Activated CD4-positive, alpha-beta T cell treated with anti-CD3 and anti-CD28 coated beads, Interleukin-2, Interleukin-4, amounts not matched to agents 100 ng/mL and 50 ng/mL, durations not matched to agents 16 hours and 8 hours (primary cell): ENCODE data around the gene A3GALT2.
A peak's percentile ranks its signal among the peaks of the same experiment; 100 is the strongest.

Source experiments
- DNase-seq: peaks from one replicate; pipeline ENCODE4 v3.0.0-alpha.2; 2020; ENCODE audit warnings: low spot score

The A3GALT2 gene

DNA sequence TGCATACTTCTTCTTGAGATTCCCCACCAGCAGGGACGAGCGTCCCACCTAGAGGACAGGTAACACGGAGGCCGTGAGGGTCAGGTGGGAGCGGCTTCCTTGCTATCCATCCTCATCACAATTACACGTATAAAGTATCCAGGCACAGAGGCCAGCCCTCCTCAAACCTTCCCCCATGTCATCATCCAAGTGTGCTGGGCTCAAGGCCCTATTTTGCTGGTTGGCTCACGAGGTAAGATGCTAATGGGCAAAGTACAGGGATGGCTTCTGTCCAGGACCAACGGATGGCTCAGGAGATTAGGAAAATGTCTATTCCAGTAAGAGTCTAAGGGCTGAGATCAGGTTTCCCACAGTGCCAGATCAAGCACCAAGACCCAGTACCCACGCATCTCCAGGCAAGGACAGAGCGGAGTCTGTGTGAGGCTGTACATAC is 11.5 kb upstream of the A3GALT2 start:
- DNase-seq = no peak

DNA sequence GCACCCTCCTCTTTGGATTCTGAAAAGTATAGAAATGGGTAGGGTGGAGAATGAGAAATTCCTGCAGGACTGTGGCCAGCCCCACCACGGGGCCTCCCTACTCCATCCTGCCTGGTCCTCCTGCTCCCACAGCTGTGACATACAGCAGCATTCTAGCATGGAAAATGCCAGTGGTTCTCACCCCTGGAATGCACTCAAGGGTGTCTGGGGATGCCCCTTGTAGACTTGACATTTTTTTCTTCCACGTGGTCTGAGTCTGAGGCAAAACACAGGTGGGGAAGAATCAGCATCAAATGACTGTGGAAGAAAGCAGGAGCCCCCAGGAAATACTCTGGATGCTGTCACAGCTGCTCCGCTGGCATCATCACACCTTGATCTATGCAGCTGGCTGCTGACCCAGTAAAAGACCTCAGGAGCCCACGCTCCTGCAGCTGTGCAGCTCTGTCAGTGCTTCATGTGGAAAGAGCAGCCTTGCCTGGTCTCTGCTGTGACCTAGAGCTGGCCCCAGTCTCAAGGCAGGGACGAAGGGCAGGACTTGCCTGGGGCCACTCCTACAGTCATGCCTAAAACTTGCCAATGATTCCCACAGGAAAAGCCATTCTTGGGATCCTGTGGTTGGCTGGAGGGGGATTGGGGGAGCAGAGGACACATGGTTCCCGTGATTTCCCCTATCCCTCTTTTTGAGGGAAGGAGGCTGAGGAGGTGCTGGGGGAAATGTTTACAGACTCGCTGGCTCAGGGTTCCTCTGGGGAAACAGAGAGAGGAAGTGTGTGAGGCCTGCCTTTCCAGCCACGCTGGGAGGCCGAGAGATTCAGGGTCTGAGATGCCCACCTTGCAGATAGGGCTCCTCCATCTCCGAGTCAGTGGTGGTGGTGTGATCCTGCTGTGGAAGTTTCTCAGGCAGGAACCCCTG is 10.8 kb upstream of the A3GALT2 start:
- DNase-seq = no peak

DNA sequence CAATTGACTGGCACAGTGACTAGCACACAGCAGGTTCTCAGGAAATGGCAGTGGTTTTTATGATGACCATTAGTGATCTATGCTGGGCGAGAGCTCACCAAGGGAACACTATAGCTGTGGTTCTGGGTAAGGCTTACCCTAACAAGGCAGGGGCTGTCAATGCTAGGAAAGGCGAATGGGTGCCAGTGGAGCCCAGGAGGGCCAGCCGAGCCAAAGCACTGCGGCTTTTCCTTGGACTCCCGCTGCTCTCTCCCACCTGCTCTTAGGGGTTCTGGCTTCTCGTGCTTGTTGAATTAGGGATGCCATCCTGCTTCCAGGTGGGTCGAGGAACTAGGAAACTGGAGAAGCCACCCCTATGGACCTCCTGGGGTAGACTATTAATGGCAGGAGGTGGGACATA is 10.0 kb upstream of the A3GALT2 start:
- no peak for DNase-seq

DNA sequence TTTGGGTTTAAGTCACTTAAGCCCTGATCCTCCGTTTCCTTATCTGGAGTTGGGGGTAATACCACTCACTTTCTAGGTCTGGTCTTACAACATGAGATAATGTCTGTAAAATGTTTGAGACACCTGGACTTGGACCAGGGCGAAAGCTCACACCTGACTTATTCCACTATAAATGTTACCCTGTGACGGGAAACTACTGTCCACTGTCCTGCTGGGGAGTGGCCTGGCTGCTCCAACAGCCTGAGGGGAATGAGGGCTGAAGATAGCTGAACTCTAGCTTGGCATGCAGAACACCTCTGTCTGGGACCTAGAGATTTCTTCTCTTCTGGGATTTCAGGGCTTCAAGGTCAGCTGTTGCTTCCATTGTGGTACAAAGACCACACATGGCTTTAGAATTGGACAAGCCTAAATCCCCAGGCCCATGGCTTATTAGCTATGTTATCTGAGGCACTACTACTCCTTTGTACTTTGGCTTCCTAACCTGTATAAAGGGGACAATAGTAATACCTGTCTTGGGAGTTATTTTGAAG is 9.5 kb upstream of the A3GALT2 start:
- no peak for DNase-seq

DNA sequence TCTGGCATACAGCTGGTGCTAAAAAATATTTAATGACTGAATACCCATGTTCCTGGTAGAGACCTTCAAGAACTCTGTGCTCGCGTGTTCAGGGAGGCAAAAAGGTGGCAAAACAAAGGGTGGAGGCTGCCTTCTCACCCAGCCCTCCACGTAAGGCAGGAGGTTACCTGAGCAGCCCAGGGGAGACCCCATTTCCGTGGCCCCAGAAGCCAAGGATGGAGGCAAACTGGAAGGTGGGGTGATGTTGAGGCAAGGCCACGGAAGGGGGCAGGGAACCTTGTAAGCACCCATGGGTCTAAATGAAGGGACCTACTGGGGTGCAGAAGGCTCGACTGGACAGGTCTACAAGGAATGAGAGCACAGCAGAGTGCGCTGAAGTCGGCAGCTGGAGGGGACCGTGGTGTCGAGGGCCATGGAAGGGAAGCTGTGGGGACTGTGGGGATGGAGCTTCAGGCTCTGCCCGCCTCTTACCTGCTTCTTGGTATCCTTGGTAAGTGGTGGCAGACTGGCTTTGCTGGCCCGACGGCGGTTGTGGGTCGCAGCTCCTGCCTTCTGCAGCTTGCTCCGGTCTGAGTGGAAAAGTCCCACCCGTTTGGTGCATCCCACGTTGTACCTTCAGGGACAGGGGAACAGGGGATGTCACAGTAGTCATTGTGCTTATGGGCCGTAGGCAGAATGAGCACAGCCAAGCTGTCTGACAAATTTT is 8.9 kb upstream of the A3GALT2 start:
- DNase-seq = no peak

DNA sequence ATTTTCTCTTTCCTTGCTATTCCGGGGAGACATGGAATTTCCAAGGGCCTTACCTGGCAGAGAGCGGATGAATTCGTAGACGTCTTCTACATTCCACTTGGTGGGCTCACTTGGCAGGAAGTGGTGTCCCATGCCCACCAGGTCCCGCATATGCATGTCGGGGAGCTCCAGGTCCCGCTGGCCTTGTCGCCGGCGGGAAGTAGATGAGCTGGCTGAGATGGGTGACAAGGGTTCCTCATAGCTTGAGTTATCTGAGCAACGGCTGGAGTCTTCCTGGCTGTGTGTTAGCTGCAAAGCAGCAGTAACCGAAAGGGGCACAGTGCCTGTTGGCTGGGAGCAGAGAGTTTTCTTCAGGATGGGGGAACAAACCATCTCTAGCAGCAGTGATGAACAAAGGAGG is 7.9 kb upstream of the A3GALT2 start:
- no peak for DNase-seq

DNA sequence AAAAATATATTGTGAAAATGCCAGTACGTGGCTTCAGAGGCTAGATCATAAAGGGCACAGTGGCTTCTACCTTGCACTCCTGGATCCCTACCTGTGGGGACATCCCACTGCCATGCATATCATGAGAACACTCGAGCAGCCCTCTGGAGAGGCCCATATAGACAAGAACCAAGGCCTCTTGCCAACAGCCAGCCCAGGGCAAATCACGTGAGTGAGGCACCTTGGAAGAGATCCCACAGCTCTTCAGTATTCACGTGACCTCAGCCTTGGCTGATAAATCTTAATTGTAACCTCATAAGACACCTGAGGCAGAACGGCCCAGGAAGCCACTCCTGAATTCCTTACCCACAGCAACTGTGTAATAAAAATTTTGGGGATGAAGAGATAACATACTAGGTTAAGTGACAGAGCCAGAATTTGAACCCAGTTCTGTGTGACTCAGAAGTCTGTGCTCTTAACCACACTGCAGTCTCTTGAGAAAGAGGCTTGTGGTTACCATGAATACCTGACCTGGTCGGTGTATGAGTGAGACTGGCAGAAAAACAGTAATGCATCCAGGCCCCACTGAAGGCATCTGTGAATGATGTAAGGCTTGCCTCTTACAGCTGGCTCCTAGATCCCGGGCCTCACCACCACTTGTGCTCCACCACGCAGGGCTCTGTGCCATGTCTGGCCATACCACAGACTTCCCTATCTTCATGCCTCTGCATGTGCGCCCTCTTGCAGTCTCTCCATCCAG is 6.9 kb upstream of the A3GALT2 start:
- peak; percentile 7 for DNase-seq

DNA sequence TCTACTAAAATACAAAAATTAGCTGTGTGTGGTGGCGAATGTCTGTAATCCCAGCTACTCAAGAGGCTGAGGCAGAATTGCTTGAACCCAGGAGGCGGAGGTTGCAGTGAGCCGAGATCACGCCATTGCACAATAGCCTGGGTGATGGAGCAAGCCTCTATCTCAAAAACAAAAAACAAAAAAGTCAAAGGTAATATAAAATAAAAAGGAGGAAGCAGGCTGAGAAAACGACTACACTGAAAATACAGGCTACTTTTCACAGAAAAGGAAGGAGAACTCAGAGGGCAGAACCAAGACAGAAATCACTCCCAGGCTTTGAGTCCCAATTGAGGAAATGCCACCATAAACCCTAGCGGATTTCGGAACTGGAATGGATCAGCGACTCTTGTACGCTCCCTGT is 5.9 kb upstream of the A3GALT2 start:
- no peak for DNase-seq

DNA sequence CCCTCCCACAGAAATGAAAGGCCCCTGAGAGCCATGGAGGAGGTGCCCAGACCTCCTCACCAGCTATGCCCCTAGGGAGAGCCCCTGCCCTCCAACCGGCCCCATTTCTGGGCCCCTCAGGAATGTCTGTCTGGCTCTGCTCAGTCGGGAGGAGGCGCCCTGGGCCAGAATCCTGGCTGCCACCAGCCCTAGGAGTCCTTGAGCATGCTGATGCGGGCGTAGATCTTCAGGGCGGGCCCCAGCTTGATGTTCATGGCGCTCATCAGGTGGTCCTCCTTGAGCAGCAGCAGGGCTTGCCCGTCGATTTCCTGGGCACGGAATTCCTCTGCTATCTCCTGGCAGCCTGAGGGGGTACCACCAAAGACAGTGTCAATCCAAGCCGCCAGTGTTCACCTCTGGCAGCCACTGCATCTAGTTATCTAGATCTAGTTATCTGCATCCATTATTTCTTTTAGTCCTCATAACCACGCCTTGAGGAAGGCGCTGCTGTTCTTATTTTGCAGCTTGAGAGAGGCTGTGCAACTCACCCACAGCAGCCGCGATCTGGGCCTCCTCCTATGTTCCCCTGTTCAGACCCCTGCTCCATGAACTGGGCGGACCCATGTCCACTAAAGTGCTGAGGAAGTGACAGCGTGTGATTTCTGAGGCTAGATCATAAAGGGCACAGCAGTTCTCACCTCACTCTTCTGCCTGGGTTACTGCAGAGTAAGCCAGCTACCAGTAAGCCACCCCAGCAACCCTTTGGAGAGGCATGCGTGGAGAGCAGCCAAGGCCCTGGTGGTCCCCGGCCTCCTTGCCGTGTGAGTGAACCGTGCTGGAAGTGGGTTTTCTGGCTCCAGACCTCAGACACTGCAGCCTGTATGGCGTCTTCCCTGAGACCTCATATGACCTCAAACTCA is 4.0 kb upstream of the A3GALT2 start:
- DNase-seq = no peak

DNA sequence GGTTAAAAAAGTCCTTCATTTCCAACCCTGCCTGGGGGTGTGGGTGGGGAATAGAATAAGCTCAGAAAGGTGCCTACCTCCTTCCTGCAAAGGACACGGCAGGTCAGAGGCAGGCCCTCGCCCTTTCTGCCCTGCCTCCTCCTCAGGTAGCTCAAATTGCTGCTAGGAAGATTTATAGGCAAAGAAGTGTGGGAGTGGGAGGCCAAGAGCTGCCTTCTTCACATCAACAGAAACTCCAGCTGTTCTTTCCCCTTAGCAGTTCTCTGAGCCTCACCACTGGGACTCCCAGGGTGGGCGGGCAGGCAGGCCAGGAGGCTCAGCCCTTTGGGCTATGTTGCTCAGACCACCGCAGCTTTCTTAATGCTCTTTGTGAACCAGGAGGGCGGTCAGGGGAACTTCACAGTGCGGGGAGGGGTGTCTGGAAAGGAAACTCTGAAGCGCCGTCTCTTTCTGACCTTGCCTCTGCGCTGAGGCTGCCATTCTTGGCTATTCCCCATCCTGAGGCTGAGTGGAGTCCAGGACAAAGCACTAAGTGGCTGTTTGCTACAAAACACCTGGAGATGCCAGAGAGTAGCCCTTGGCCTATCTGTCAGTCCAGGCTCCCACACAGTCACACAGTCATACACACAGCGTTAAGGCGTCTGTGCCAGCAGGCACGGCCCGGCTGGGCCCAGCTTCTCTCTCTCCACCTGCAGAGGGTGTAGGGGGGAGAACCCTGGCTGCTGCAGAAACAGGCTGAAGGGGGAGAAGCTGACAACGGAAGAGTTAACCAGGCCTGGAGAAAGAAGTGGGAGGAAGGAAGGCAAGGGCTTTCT is 3.0 kb upstream of the A3GALT2 start:
- DNase-seq = no peak

DNA sequence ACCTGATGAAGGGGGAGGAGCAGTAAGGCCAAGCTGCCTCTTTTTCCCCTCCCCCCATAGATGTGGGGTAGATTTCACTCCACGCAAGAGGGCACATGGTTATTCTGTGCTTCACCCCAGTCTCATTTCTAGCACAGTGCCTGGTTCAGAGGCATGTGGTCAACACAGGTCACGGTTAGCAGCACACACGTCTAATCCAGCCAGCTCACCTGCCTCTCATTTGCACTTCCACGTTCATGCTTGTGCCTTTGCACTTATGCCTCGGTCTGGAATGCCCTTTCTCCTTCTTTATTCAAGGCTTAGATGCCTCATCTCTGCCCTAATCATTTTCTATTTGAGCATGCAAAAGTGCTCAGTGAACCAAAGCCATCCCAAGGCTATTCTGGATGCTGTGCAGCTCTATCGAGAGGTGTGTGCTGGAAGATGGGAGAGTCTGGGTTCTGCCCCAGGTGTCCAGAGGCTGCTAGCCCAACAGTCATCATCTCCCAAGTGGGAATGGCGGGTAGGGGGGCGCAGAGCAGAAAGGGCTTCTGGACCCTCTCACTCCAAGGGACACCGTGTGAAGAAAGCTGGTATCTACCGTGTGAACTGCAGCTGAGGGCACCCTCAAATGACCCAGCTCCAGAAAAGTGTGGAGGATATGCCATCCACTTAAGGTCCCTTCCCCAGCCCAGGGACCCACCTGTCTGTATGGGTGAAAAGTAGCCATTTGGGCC is 2.1 kb upstream of the A3GALT2 start:
- no peak for DNase-seq

DNA sequence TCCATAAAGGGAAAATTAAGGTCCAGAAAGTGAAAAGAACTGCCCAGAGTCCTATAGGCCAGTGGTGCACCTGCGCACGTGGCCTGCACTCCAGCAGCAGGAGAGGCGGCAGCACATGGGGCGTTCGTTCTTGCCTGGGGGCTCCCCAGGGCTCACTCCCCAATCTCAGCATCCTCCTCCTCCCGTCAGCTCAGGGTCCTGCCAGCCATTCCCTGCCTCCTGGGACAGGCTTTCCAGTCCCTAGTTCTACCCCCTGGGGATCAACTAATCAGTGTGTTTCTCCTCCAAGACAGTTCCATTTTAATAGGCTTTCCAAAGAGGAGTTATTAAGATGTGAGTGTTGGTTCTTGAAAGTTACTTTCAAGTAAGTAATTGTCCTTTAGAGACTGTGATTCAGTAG is 1.2 kb upstream of the A3GALT2 start:
- DNase-seq = no peak

DNA sequence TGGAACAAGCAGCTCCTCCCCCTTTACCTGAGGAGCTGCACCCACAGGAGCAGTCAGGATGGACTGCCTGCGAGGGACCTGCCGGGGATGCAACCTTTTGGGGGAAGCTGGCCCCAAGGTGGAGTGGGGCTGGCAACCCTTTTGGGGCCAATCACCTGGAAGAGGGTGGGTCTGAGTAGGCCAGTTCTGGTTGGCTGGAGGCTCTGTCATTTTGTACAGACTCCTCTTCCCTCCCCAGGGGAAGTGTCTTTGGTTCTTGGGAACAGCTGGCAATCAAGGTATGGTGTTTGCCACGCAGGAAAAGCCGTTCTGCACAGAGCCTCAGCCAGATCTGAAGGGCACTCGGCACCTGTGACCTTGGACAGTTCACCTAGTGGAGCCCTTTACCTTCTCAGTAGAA is 280 bp upstream of the A3GALT2 start:
- no peak for DNase-seq

DNA sequence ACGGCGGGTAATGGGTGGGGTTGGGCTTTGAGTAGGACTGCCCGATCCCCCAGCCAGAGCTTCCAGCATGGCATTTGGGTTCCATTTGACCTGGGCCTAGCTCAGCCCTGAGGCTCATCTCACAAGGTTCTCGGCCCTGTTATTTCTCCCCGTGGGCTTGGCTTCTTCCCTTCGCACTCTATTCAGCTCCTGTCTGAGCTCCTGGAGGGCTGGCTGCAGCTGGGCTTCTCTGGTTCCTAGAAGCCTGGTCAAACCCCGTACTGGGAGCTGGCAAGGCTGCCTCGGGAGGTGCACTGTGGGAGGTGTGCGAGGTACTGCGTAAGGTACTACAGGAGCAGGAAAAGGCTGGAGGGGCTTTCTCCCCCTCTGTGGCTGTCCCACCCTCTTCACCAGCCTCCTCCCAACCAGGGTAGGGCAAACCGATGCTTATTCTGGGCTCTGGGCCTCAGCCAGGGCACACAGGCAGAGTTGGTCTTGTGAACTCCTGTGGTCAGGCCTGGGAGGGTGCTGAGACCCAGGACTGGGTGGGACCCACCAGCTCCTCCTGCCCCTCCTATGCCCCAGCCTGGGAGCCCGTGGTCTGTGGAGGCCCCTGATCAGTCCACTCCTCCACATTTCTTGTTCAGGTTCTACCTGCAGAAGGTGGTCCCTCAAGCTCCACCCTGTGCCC is 814 bp downstream of the A3GALT2 start:
- DNase-seq = no peak

DNA sequence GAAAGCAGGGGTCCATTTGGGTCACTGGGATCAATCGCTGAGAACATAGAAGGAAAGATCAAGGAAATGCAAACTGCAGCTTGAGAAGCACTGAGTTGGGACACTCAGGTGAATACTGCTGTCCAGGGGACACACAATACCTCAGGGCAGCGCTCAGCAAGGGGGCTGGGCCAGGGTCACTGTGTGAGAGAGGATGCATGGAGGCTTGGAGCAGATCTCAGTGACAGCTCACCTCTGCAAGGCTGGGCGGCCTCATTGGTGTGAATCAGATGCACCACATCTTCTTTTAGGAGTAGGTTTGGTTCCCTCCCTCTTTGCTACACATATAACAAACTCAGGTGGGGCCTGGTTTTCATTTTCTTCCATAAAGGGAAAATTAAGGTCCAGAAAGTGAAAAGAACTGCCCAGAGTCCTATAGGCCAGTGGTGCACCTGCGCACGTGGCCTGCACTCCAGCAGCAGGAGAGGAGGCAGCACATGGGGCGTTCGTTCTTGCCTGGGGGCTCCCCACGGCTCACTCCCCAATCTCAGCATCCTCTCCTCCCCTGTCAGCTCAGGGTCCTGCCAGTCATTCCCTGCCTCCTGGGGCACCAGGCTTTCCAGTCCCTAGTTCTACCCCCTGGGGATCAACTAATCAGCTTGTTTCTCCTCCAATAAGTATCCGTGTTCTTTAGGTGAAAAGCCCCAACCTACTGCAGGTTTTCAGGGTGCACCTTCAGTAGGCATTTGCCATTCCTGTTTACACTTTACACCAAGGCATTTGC is 1.5 kb downstream of the A3GALT2 start:
- DNase-seq = no peak

DNA sequence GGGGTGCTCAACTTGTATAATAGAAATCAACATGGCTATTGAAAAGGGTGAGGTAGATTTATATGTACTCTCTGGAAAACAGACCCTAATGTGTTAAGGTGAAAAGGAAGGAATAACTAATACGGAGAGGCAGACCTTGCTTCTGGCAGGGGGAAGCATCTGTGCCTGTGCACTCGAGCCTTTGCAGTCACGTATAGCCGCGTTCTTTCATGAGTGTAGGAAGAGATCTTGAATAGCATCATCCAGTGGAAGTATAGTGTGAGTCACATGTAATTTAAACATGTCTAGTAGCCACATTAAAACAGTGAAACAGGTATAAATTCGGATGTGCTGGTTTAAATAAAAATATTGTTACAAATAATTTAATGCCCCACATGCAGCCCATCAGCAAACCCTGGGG is 3.0 kb downstream of the A3GALT2 start:
- DNase-seq = no peak

DNA sequence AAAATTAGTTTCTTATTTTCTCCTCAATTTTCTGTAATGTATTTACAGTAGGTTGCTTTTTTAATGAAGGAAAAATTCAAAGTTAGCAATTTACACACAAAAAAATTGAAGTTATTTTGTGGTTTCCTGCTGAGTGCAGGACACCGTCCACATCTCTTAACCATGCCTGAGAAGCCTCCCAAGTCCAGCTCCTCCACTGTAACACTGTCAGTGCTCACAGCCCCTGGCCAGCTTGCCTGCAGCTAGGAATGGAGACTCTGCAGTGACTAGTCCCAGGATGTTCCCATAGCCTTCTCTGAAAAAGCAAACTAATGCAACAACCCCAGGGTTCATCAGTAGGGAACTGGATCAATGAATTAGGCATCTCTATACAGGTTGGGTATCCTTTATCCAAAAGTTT is 3.5 kb downstream of the A3GALT2 start:
- no peak for DNase-seq

DNA sequence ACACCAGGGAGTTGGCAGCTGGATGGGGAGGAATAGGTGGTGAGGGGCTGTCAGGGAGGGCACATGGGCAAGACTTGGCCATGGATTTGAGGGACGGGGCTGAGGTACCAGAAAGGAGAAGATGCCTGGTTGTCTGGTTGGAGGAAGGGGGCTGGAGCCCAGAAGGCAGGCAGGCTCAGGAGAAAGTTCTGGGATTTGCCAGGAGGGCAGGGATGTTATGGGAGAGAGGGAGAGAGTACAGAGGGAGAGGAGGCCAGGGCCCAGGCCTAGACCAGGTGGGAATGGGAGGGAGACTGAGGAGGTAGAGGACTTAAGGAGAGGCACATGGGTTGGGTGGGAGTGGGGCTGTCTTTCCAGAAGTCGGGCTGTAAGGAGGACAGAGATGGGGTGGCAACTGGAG is 4.3 kb downstream of the A3GALT2 start:
- no peak for DNase-seq

DNA sequence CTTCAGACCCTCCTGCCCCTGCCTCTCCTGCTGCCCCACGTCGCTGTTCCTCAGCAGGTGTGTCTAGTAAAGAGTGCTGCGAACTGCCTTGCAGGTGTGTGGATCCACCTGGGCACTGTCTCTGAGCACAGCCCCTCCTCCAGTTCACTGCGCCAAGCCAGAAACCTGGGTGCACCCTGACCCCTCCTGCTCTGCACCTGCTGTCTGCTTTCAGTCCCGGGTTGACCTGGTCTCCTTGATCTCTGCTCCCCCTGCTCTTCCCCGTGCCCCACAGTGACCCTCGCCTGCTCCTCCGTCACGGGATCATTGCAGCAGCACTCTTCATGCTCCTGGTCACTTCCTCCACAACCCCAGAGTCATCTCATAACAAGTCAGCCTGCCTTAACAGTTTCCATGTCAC is 6.5 kb downstream of the A3GALT2 start:
- DNase-seq = no peak
